ENCODE measurements around the gene FSTL1.

FSTL1 gene

GRCh38 chr3:120446891-120447668, 3.7 kb downstream of the FSTL1 start:
- no peak for DNase-seq (ENCODE audit: insufficient read length, low spot score)
- TF ChIP-seq, protein P1, sequence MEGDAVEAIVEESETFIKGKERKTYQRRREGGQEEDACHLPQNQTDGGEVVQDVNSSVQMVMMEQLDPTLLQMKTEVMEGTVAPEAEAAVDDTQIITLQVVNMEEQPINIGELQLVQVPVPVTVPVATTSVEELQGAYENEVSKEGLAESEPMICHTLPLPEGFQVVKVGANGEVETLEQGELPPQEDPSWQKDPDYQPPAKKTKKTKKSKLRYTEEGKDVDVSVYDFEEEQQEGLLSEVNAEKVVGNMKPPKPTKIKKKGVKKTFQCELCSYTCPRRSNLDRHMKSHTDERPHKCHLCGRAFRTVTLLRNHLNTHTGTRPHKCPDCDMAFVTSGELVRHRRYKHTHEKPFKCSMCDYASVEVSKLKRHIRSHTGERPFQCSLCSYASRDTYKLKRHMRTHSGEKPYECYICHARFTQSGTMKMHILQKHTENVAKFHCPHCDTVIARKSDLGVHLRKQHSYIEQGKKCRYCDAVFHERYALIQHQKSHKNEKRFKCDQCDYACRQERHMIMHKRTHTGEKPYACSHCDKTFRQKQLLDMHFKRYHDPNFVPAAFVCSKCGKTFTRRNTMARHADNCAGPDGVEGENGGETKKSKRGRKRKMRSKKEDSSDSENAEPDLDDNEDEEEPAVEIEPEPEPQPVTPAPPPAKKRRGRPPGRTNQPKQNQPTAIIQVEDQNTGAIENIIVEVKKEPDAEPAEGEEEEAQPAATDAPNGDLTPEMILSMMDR (IDR thresholded peaks at IDR 0.05; ENCODE audit: insufficient read depth, missing control alignments), result no peak
- FAIRE-seq, result no peak

GRCh38 chr3:120445654-120446053, 5.1 kb downstream of the FSTL1 start:
- no peak for DNase-seq (ENCODE audit: insufficient read length, low spot score)
- TF ChIP-seq, protein P1 (IDR thresholded peaks at IDR 0.05; ENCODE audit: insufficient read depth, missing control alignments), result no peak
- FAIRE-seq, result no peak

GRCh38 chr3:120443626-120444123, 7.1 kb downstream of the FSTL1 start:
- no peak for FAIRE-seq
- TF ChIP-seq, protein P1 (IDR thresholded peaks at IDR 0.05; ENCODE audit: insufficient read depth, missing control alignments), result no peak
- DNase-seq (ENCODE audit: insufficient read length, low spot score), result no peak

- DNase-seq (ENCODE audit: insufficient read length, low spot score), result no peak
Observed at GRCh38 chr3:120442975-120443517, 7.7 kb downstream of the FSTL1 start.

GRCh38 chr3:120441776-120442175, 9.0 kb downstream of the FSTL1 start:
- no peak for FAIRE-seq
- TF ChIP-seq, protein P1 (IDR thresholded peaks at IDR 0.05; ENCODE audit: insufficient read depth, missing control alignments), result no peak
- DNase-seq (ENCODE audit: insufficient read length, low spot score), result no peak

More at GRCh38 chr3:120442975-120443517, 7.7 kb downstream of the FSTL1 start:
- TF ChIP-seq, protein P1 (IDR thresholded peaks at IDR 0.05; ENCODE audit: insufficient read depth, missing control alignments), result no peak
- no peak for FAIRE-seq

- DNase-seq (ENCODE audit: insufficient read length, low spot score), result no peak
- FAIRE-seq, result no peak
- TF ChIP-seq, protein P1 (IDR thresholded peaks at IDR 0.05; ENCODE audit: insufficient read depth, missing control alignments), result no peak
Observed at GRCh38 chr3:120440762-120441161, 10.0 kb downstream of the FSTL1 start.

All from D721Med (cell line).